Measurements from ENCODE around the gene SLF2.
"Not testable (repeated sequence)": the region's sequence is repeated elsewhere in the genome, so short reads cannot be mapped to it uniquely, and the experiment has no call there.

The SLF2 gene

GRCh38 chr10:100962351-100963080, 49.8 kb downstream of the SLF2 start:
- DNase-seq (ENCODE audit: low spot score): no peak

DNA sequence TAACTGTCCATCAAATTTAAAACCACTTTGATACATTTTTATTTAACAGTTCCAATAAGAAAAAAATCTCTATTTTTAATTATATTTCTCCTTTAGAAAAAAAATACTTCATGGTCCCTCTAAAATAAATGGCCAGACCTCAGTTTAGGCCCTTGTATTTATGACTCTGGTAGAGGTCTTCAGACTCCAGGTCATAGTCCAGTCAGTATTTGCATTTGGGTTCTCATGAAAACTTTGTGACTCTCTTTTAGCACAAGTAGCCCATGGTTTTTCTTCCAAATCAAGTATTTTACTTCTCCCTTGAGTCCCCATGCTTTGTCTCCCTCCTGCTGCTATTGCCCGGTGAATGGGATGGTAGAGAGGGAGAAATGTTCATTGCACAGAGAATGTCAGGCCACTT, 51.1 kb downstream of the SLF2 start:
- DNase-seq (ENCODE audit: low spot score): no peak

DNA sequence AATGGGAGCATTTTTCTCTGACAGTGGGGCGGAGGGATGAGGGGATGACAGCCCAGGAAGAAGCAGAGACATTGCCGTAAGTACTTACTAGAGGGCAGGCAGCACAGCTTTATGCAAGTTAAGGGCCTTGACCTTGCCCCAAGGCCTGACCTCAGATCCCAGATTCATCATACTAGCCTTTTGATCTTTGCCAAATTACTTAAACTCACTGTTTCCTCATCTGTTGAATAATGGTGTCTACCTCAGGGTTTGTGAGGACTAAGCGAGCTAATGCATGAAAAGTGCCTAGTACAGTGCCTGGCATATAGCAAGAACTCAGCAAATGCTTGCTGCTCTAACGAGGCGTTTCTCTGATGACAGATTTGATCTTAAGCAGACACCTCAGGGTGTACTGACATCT, 53.1 kb downstream of the SLF2 start:
- DNase-seq (ENCODE audit: low spot score): no peak

DNA sequence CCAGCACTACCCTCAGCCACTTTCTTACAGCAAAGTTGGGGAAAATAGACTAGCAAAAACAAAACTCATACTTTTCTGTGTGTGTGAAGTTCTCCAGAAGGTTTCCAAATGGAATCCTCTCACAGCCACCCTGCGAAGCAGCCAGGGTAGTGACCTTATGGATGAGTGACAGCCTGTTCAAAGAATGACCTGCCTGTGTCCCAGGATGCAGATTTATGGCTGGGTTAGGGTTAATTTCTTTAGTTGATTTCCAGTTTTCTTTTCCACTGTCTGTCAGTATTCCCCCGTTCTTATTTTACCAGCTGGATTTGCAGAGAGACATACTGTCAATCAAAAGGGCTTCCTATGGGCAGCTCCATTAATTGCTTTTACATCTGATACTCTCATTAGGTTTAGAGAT, 54.1 kb downstream of the SLF2 start:
- DNase-seq (ENCODE audit: low spot score): no peak

GRCh38 chr10:100967332-100967731, 54.6 kb downstream of the SLF2 start:
- DNase-seq (ENCODE audit: low spot score): no peak

- DNase-seq (ENCODE audit: low spot score): no peak
Observed at GRCh38 chr10:100968062-100968736, 55.4 kb downstream of the SLF2 start.

DNA sequence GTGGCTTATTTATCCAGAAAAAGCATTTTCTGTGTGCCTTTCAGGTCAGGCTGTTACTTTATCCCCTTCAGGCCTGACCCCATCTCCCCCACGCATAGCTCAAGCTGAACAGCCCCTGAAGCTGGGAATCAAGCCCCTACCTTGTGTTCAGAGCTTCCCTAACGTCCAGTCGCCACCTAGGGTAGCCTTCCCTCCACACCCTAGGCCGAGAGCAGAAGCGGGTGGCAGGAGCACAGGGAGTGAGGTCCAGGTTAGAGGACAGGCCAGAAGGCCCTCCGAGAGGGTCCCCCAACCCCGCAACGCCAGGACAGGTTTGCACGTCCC, 56.1 kb downstream of the SLF2 start:
- DNase-seq (ENCODE audit: low spot score): no peak

GRCh38 chr10:100969187-100970075, 56.7 kb downstream of the SLF2 start, which contains the start of gene SEMA4G:
TSS of gene SEMA4G (plus strand) at chr10:100969504. CDS start at chr10:100972913, 3,409 bp downstream.
- peak; percentile 87 for DNase-seq (ENCODE audit: low spot score)

DNA sequence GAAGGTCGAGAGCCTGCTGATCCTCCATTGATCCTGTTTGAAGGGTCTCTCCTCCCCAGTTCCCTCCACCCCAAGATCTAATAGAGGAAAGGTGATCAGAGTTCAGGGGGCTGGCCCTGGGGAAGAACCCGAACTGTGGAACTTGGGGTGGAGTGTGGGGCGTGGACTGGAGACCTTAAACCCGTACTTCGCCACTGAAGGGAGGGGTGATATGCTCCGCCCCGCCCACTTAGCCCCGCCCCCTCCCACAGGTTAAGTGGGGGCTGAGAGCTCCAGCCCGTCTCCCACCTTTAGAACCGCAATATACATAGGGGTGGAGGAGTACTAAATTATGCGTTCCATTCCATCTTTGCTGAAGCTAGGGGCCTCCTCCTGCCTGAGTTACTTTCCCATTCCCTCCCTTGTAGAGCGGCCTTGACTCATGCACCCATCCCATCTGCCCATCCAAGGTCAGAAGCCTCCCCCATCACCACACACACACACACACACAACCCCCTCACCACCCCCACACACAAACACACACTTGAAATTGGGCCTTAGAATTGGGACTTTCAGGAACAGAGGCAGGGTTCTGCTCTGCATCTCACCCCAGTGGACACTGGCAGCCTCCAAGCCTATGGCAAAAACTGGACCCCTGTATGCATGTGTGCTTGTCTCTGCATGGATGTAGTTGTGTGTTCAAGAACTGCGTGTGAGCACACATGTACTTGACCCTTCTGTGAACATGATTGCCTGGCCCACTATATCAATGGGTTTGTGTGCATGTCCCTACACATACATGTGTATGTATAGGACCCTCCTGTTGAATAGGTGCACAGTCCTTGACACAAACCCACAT, 57.5 kb downstream of the SLF2 start:
- DNase-seq (ENCODE audit: low spot score): no peak

GRCh38 chr10:100970914-100971811, 58.4 kb downstream of the SLF2 start:
- no peak for DNase-seq (ENCODE audit: low spot score)

DNA sequence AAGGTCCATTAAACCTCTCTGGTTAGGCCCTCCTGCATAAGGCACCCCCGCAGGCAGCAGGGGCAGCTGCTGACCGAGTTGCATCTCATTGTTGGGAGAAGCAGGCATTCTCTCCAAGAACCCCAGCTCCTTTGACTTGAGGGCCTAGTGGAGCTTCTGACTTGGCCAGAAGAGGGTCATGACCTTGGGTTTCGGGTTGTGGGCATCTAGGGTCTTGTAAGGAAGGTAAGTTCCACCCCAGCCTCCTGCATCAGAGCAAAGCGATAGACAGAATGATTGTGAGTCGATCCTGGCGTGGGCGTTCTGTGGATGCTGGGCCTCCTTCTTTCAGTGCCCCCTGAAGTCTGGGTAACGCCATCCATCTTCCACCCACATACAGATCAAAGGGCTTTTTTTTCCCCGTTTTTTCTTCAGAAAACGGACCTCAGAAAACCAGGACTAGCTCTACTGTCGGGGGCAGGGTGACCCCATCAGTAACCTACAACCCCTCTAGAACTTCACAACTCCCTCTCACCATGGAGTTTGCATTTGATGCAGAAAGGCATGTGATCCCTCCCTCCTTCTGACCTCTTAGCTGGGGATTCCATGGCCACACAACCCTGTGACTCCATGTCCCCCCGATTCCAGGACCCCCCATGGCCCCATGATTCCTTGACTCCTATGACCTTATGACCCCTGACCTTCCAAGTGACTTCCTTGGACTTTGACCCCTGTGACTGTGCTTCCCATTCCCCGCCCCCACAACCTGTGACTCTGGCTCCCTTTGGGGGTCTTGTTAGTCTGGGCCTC, 59.5 kb downstream of the SLF2 start:
- DNase-seq (ENCODE audit: low spot score): no peak

DNA sequence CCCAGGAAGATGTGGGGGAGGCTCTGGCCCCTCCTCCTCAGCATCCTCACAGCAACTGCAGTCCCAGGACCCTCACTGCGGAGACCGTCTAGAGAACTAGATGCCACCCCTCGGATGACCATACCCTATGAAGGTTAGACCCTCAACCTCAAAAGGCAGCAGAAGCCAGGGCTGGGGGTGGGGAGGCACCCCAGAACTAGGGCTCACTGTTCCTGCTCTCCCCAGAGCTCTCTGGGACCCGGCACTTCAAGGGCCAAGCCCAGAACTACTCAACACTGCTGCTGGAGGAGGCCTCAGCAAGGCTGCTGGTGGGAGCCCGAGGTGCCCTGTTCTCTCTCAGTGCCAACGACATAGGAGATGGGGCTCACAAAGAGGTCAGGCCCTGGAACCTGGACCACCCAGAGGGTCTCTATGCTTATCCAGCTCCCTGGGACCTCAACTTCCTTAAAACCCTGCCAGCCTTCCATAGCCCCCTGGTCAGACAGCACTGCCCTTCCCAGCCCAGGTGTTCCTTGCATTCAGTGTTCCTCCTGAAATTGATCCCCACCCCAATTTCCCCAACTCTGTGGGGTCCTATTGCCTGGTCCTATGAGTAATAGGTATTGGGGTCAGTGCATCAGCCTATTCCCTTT, 60.3 kb downstream of the SLF2 start:
- no peak for DNase-seq (ENCODE audit: low spot score)

GRCh38 chr10:100975397-100975796, 62.6 kb downstream of the SLF2 start:
- not testable (repeated sequence) for DNase-seq (ENCODE audit: low spot score)

DNA sequence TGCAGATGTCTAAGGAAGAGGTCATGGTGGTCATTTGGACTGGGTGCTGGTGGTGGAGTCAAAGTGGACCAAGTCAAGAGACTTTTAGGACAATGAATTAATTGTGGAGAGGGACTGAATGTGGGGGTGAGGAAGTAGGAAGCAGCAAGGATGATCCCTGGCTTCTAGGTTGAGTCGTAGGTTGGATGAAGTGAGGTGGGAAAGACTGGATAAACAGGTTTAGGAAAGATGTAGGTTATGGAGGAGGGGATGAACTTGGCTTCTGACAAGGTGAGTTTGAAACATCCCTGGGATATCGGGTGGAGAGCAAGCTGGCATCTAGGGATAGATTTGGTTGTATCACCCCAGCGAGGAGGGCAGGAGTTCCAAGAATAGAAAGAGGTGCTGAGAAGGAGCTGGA, 64.1 kb downstream of the SLF2 start:
- no peak for DNase-seq (ENCODE audit: low spot score)

DNA sequence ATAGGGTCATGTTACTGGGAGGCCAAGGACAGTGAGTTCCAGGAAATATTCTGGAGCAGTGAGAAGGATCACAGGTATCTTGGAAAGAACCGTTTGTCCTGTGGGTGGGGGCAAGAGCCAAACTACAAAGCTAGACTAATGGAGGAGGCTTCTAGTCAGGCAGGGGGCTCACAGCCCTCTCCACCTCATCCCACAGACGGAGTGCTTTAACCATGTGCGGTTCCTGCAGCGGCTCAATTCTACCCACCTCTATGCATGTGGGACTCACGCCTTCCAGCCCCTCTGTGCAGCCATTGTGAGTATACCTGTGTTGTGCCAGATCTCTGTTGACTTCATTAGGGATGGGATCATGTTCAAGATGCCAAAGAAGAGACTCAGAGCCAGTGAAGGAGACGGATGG, 64.7 kb downstream of the SLF2 start:
- no peak for DNase-seq (ENCODE audit: low spot score)

GRCh38 chr10:100978121-100978900, 65.5 kb downstream of the SLF2 start:
- DNase-seq (ENCODE audit: low spot score): peak; percentile 18

- peak; percentile 32 for DNase-seq (ENCODE audit: low spot score)
Observed at GRCh38 chr10:100978901-100979195, 66.1 kb downstream of the SLF2 start.

GRCh38 chr10:100979791-100980272, 67.1 kb downstream of the SLF2 start:
- DNase-seq (ENCODE audit: low spot score): peak; percentile 17

DNA sequence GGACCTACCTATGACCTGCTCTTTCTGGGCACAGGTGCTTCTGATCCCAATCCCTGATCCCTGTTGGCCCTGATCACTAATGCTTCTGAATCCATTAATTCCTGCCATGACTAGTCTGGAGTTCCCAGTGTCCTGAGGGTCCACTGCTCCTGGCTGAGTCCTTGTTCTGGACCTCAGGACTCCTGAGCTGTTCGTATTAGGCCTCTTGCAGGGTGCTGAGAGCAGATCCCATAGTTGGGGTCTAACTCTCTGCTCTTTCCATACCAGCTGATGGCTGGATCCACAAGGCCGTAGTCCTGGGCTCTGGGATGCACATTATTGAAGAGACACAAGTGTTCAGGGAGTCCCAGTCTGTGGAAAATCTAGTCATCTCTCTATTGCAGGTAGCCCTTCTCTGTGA, 67.5 kb downstream of the SLF2 start:
- DNase-seq (ENCODE audit: low spot score): no peak

All from ecto neural progenitor cell (in vitro differentiated cells).